Measurements from ENCODE around the gene SUPT20HL2. TPM values are rescaled to one million over a fixed set of nuclear protein-coding genes. Genes with fewer than 3 reads are reported as not detected.

The SUPT20HL2 gene
- total and polyA plus RNA-seq, 7 experiments from 2014 or later, result not detected

DNA sequence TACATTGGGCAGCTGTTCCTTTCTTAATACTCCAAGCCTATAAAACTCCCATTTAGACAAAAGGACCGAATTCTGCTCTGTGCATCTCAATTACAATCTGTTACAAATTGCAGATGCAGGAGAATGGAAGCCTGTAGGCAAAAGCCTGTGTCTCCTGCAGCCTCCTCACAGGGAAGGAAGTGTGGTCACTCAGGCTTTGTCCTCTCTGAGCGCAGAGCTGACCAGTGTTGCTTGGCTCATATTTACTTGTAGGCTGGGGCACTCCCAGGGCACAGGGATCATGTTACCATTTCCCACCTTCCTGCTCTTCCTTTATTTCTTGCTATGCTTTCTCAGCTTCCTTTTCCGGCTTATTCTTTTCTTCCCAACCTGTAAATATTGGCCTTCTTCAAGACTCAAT is 15.7 kb downstream of the SUPT20HL2 start:
- intact Hi-C loops (cut with micrococcal nuclease), result no loop called here
- CTCF ChIA-PET, result no interaction called here
- H3K27me3 ChIP-seq (ENCODE audit: control insufficient read depth in 2 of 2, insufficient read depth in 2 of 2, low read length in 2 of 2), result no peaks in the 10 kb centered on the region
- H3K27ac ChIP-seq (ENCODE audit: low read depth, low read length), result no peak overlapping the region
- H3K9me3 ChIP-seq (ENCODE audit: control insufficient read depth in 2 of 3, low read length in 3 of 3), result no peaks in the 10 kb centered on the region
- no peaks in the 10 kb centered on the region for H3K4me1 Mint-ChIP-seq
- H3K4me3 Mint-ChIP-seq, result no peak overlapping the region
- ATAC-seq (no peak), DNase-seq (no peak)
- H3K36me3 ChIP-seq (ENCODE audit: control insufficient read depth in 2 of 3, insufficient read depth in 3 of 3, low read length in 3 of 3), result no peaks in the 10 kb centered on the region
- no peak overlapping the region for H3K27ac Mint-ChIP-seq
- no peak overlapping the region for H3K4me3 ChIP-seq (ENCODE audit: low read length)
- H3K9me3 Mint-ChIP-seq, result peaks cover 0 to 2% (median 0%) of the 10 kb centered on the region in 11 donors
- POLR2A ChIA-PET, result no interaction called here
- H3K4me1 ChIP-seq (ENCODE audit: control insufficient read depth in 2 of 2, insufficient read depth in 2 of 2, low read length in 2 of 2), result no peaks in the 10 kb centered on the region
- no peaks in the 10 kb centered on the region for H3K36me3 Mint-ChIP-seq
- H3K27me3 Mint-ChIP-seq, result peaks cover 0 to 2% (median 0%) of the 10 kb centered on the region in 5 donors

DNA sequence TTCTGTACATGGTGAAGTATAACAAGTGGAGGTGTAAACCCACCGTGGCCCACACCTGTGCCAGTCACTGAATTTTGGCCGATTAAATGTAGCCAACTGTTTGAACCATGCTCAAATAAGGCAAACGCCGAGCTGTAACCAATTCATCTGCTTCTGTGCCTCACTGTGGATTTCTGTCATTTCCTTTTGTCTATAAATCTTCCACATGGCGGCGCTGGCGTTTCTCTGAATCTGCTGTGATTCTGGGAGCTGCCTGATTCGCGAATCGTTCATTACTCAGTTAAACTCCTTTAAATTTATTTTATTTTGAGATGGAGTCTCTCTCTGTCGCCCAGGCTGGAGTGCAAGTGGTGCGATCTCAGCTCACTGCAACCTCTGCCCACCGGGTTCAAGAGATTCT is 19.2 kb downstream of the SUPT20HL2 start:
- Mint-ChIP-seq H3K36me3 (no peaks in the 10 kb centered on the region), H3K27me3 (peaks cover 0 to 2% (median 0%) of the 10 kb centered on the region in 5 donors), H3K27ac (no peak overlapping the region), H3K4me3 (no peak overlapping the region), H3K4me1 (no peaks in the 10 kb centered on the region), H3K9me3 (peaks cover 0 to 2% (median 0%) of the 10 kb centered on the region in 11 donors)
- ChIA-PET POLR2A (no interaction called here), CTCF (no interaction called here)
- DNase-seq (peak in 1 of 9 donors; percentile 21), ATAC-seq (no peak)
- Histone ChIP-seq H3K36me3 (ENCODE audit: control insufficient read depth in 2 of 3, insufficient read depth in 3 of 3, low read length in 3 of 3) (no peaks in the 10 kb centered on the region), H3K4me1 (ENCODE audit: control insufficient read depth in 2 of 2, insufficient read depth in 2 of 2, low read length in 2 of 2) (no peaks in the 10 kb centered on the region), H3K9me3 (ENCODE audit: control insufficient read depth in 2 of 3, low read length in 3 of 3) (no peaks in the 10 kb centered on the region), H3K27me3 (ENCODE audit: control insufficient read depth in 2 of 2, insufficient read depth in 2 of 2, low read length in 2 of 2) (no peaks in the 10 kb centered on the region), H3K27ac (ENCODE audit: low read depth, low read length) (no peak overlapping the region), H3K4me3 (ENCODE audit: low read length) (no peak overlapping the region)
- intact Hi-C loops (cut with micrococcal nuclease), result loop anchor here in 1 of 2 donors (5.0 kb wide), 1 partner anchor 78 kb away; no protein-coding TSS in a partner anchor

DNA sequence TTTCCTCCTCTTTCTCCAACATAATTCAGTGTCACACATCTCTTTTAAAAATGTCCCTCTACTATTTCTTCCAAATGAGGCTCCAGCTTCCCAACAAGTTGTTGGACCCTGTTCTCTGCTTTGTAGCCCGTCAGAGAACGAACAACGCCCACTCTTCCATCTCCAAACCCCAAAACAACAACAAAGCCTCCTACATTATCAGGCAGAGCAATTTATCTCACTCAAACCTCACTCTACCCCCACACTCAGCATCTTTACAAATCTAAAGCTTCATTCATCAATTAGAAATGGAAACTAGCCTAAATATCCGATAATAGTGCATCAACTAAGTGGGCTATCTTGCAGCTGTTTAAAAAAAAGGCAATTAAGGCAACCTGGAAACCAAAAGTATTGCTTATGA is 20.5 kb downstream of the SUPT20HL2 start:
- no peaks in the 10 kb centered on the region for H3K36me3 ChIP-seq (ENCODE audit: control insufficient read depth in 2 of 3, insufficient read depth in 3 of 3, low read length in 3 of 3)
- Mint-ChIP-seq H3K4me3 (no peak overlapping the region), H3K36me3 (no peaks in the 10 kb centered on the region), H3K27ac (no peak overlapping the region), H3K4me1 (no peaks in the 10 kb centered on the region), H3K9me3 (no peaks in the 10 kb centered on the region), H3K27me3 (no peaks in the 10 kb centered on the region)
- ChIA-PET POLR2A (no interaction called here), CTCF (no interaction called here)
- no peaks in the 10 kb centered on the region for H3K4me1 ChIP-seq (ENCODE audit: control insufficient read depth in 2 of 2, insufficient read depth in 2 of 2, low read length in 2 of 2)
- H3K27me3 ChIP-seq (ENCODE audit: control insufficient read depth in 2 of 2, insufficient read depth in 2 of 2, low read length in 2 of 2), result no peaks in the 10 kb centered on the region
- H3K27ac ChIP-seq (ENCODE audit: low read depth, low read length), result no peak overlapping the region
- H3K9me3 ChIP-seq (ENCODE audit: control insufficient read depth in 2 of 3, low read length in 3 of 3), result no peaks in the 10 kb centered on the region
- intact Hi-C loops (cut with micrococcal nuclease), result loop anchor here in 1 of 2 donors (5.0 kb wide), 1 partner anchor 79 kb away; no protein-coding TSS in a partner anchor
- no peak overlapping the region for H3K4me3 ChIP-seq (ENCODE audit: low read length)
- no peak for DNase-seq
- ATAC-seq, result no peak

DNA sequence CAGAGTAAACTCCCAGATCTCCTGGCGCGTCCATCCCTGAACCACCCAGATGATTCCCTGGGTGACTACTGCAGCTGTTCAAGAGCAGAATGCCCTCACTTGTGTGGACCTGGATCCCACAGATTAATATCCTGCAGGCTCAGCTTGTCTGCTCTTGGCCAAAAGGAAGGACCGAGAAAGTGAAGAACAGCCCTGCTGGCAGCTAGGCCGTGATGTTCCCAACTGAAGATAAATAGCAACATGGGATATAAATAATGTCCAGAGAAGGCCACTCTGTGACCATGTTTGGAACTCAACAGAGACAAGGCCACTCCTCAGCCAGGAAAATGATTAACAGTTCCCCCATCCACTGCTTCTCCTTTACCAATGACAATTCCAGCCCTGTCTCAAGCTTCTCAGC is 21.5 kb downstream of the SUPT20HL2 start:
- no peaks in the 10 kb centered on the region for H3K36me3 Mint-ChIP-seq

DNA sequence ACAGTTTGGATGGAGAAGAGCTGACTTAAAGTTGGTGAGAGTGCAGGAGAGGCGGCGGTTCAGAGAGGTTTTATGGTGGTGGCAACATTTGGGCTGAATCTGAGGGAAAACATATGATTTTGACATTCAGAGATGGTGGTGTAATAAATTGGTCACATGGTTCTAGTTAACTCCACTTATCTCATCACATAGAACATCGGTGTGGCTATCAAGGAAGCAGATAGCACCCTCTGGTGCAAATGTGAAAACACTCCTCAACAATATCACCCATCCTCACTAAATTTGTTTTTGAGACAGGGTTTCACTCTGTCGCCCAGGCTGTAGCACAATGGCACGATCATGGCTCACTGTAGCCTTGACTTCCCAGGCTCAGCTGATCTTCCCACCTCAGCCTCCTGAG is 28.8 kb downstream of the SUPT20HL2 start:
- H3K27ac Mint-ChIP-seq, result no peak overlapping the region
- no peak for DNase-seq
- Histone ChIP-seq H3K9me3 (ENCODE audit: control insufficient read depth in 2 of 3, low read length in 3 of 3) (no peaks in the 10 kb centered on the region), H3K27me3 (ENCODE audit: control insufficient read depth in 2 of 2, insufficient read depth in 2 of 2, low read length in 2 of 2) (no peaks in the 10 kb centered on the region), H3K4me1 (ENCODE audit: control insufficient read depth in 2 of 2, insufficient read depth in 2 of 2, low read length in 2 of 2) (no peaks in the 10 kb centered on the region), H3K36me3 (ENCODE audit: control insufficient read depth in 2 of 3, insufficient read depth in 3 of 3, low read length in 3 of 3) (no peaks in the 10 kb centered on the region), H3K4me3 (ENCODE audit: low read length) (no peak overlapping the region), H3K27ac (ENCODE audit: low read depth, low read length) (no peak overlapping the region)
- peaks cover 0 to 5% (median 0%) of the 10 kb centered on the region in 11 donors for H3K9me3 Mint-ChIP-seq
- intact Hi-C loops (cut with micrococcal nuclease), result loop anchor here in 1 of 2 donors (1.0 kb wide), 1 partner anchor 26 kb away; no protein-coding TSS in a partner anchor
- ChIA-PET POLR2A (no interaction called here), CTCF (no interaction called here)
- H3K27me3 Mint-ChIP-seq, result peaks cover 0 to 8% (median 0%) of the 10 kb centered on the region in 5 donors
- no peak for ATAC-seq
- H3K36me3 Mint-ChIP-seq, result no peaks in the 10 kb centered on the region
- peaks cover 0 to 4% (median 0%) of the 10 kb centered on the region in 7 donors for H3K4me1 Mint-ChIP-seq
- H3K4me3 Mint-ChIP-seq, result no peak overlapping the region

More for the DNA sequence above, 21.5 kb downstream of the SUPT20HL2 start:
- POLR2A ChIA-PET, result no interaction called here
- no peaks in the 10 kb centered on the region for H3K36me3 ChIP-seq (ENCODE audit: control insufficient read depth in 2 of 3, insufficient read depth in 3 of 3, low read length in 3 of 3)
- H3K9me3 ChIP-seq (ENCODE audit: control insufficient read depth in 2 of 3, low read length in 3 of 3), result no peaks in the 10 kb centered on the region
- no peaks in the 10 kb centered on the region for H3K4me1 ChIP-seq (ENCODE audit: control insufficient read depth in 2 of 2, insufficient read depth in 2 of 2, low read length in 2 of 2)
- DNase-seq (no peak), ATAC-seq (no peak)
- intact Hi-C loops (cut with micrococcal nuclease), result loop anchor here in 1 of 2 donors (5.0 kb wide), 1 partner anchor 80 kb away; no protein-coding TSS in a partner anchor
- no peak overlapping the region for H3K27ac ChIP-seq (ENCODE audit: low read depth, low read length)
- Mint-ChIP-seq H3K9me3 (no peaks in the 10 kb centered on the region), H3K27ac (peak overlapping the region in 1 of 9 donors; percentile 15), H3K27me3 (peaks cover 0 to 2% (median 0%) of the 10 kb centered on the region in 5 donors), H3K4me3 (no peak overlapping the region), H3K4me1 (no peaks in the 10 kb centered on the region)
- CTCF ChIA-PET, result no interaction called here
- no peak overlapping the region for H3K4me3 ChIP-seq (ENCODE audit: low read length)
- H3K27me3 ChIP-seq (ENCODE audit: control insufficient read depth in 2 of 2, insufficient read depth in 2 of 2, low read length in 2 of 2), result no peaks in the 10 kb centered on the region

DNA sequence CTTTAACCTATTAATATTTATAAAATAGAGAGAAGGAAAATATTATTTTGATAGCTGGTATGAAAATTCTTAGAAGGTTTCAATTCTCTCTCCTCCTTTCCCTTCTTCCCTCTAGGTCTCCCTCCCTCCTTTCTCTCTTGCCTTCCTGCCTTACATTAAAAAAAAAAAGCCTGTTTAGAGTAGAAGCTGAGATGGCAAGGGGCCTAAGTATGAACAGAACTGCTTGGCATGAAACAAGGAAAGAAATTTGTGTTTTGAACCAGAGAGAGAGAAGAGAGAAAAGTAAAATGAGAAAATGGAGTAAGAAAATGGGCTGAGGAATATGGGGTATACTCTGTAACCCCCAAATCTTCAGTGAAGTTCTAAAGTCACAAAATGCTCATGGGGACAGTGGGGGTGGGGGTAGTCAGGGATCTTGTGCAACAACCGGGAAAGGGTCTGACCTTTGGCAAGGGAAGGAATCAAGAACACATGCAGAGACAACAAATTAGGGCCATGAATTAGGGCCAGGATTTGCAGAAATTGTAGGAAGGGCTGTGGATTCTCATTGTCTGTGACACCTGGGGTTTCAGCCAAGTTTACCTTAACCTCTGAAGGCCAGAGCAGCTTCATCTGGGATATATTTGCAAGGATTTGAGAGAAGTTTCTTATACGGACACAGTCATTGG is 30.6 kb downstream of the SUPT20HL2 start:
- peaks cover 0 to 10% (median 0%) of the 10 kb centered on the region in 5 donors for H3K27me3 Mint-ChIP-seq

More for the DNA sequence above, 30.6 kb downstream of the SUPT20HL2 start:
- no peak overlapping the region for H3K27ac ChIP-seq (ENCODE audit: low read depth, low read length)
- ATAC-seq, result no peak
- Mint-ChIP-seq H3K4me1 (peaks cover 0 to 4% (median 0%) of the 10 kb centered on the region in 7 donors), H3K36me3 (no peaks in the 10 kb centered on the region), H3K4me3 (no peak overlapping the region), H3K9me3 (peaks cover 0 to 5% (median 0%) of the 10 kb centered on the region in 11 donors), H3K27ac (no peak overlapping the region)
- no peak for DNase-seq
- ChIA-PET POLR2A (no interaction called here), CTCF (no interaction called here)
- no peaks in the 10 kb centered on the region for H3K36me3 ChIP-seq (ENCODE audit: control insufficient read depth in 2 of 3, insufficient read depth in 3 of 3, low read length in 3 of 3)
- H3K4me3 ChIP-seq (ENCODE audit: low read length), result no peak overlapping the region
- H3K27me3 ChIP-seq (ENCODE audit: control insufficient read depth in 2 of 2, insufficient read depth in 2 of 2, low read length in 2 of 2), result no peaks in the 10 kb centered on the region
- intact Hi-C loops (cut with micrococcal nuclease), result no loop called here
- H3K9me3 ChIP-seq (ENCODE audit: control insufficient read depth in 2 of 3, low read length in 3 of 3), result no peaks in the 10 kb centered on the region
- no peaks in the 10 kb centered on the region for H3K4me1 ChIP-seq (ENCODE audit: control insufficient read depth in 2 of 2, insufficient read depth in 2 of 2, low read length in 2 of 2)
